Tibial nerve (tissue), 4 donors: ENCODE data around the gene PAPPA. TPM values are rescaled to one million over a fixed set of nuclear protein-coding genes. Genes with fewer than 3 reads are reported as not detected.

Experiments
- DNase-seq, 2 donors: peaks; one replicate each; pipeline ENCODE4 v3.0.0-alpha.2; 2019; ENCODE audit warnings: low spot score in 2 of 2
- H3K27ac ChIP-seq, 4 donors: fragments of 200-600 bp; sonication (generic) in 3 of 4; one replicate each; pipeline ENCODE4 v1.5.1; 2017 to 2019; ENCODE audit warnings: mild to moderate bottlenecking in 1 of 4
- H3K27me3 ChIP-seq, 2 donors: fragments of 200-600 bp; sonication (generic) in 1 of 2; one replicate each; pipeline versions ENCODE4 v1.5.1 to v1.6.0; 2017 to 2019
- H3K36me3 ChIP-seq, 3 donors: fragments of 200-600 bp; sonication (generic); one replicate each; pipeline ENCODE4 v1.5.1; 2018 to 2019
- H3K4me1 ChIP-seq, 4 donors: fragments of 200-600 bp; sonication (generic) in 3 of 4; one replicate each; pipeline ENCODE4 v1.5.1; 2017 to 2019
- H3K4me3 ChIP-seq, 4 donors: fragments of 200-600 bp; sonication (generic) in 3 of 4; one replicate each; pipeline ENCODE4 v1.5.1; 2017 to 2019; ENCODE audit warnings: mild to moderate bottlenecking in 1 of 4, moderate library complexity in 1 of 4
- H3K9me3 ChIP-seq, 4 donors: fragments of 200-600 bp; sonication (generic) in 3 of 4; one replicate each; pipeline ENCODE4 v1.5.1; 2017 to 2019
- EP300 ChIP-seq, 2 donors: sonication (generic); formaldehyde crosslinking; IDR thresholded peaks; one replicate each; pipeline ENCODE4 v1.6.1; 2017; ENCODE audit warnings: antibody characterized with exemption in 2 of 2, mild to moderate bottlenecking in 1 of 2
- POLR2A ChIP-seq, 2 donors: fragments of 450-650 bp; IDR thresholded peaks; one replicate each; pipeline ENCODE4 v1.6.1; 2017; ENCODE audit warnings: antibody characterized with exemption in 2 of 2, mild to moderate bottlenecking in 2 of 2, moderate library complexity in 2 of 2
- WGBS, 2 donors: methylation state at CpG; one replicate each; pipeline ENCODE4 v1.1.5; 2018; 5-methylcytosine and 5-hydroxymethylcytosine counted together
- total RNA-seq, 4 donors: library from RNA; depleted of rRNA; stranded (reverse); fragments of >200 nt; gene quantifications; one replicate each; pipeline ENCODE4 v1.1.0, GENCODE V29; 2016
- TF ChIP-seq, protein P1 (sequence below), 5 experiments: fragments of 200-600 bp in 3 of 5; fragments of 450-650 bp in 2 of 5; sonication (generic) in 3 of 5; IDR thresholded peaks; one replicate each; pipeline ENCODE4 v1.5.1; 2016 to 2019; ENCODE audit warnings: antibody characterized with exemption in 5 of 5, mild to moderate bottlenecking in 3 of 5, moderate library complexity in 2 of 5

PAPPA gene
- total RNA-seq, 4 donors from 2014 or later, result 1.0 to 8.1 (median 4.0) TPM

DNA sequence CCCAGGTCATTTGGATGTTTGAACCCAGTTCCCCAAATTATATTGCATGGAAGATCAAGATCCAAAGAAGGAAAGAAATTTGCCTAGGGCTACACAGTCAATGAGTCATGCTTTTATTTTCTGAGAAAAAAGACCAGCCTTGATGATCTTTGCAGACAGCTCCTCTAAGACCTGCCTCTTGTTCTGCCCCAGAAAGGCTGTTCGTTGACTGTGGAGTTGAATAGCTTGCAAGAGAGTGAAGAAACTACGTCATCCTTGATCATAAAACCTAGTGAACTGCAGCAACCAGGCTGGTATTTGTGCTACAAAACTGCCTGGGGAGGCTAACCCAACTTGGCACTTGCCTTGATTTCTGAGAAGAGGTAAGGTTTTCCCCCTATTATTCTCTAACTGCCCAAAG, 263.9 kb downstream of the PAPPA start:
- TF ChIP-seq POLR2A (IDR thresholded peaks at IDR 0.05), result no peak
- TF ChIP-seq EP300 (IDR thresholded peaks at IDR 0.05), result no peak
- TF ChIP-seq, protein P1, sequence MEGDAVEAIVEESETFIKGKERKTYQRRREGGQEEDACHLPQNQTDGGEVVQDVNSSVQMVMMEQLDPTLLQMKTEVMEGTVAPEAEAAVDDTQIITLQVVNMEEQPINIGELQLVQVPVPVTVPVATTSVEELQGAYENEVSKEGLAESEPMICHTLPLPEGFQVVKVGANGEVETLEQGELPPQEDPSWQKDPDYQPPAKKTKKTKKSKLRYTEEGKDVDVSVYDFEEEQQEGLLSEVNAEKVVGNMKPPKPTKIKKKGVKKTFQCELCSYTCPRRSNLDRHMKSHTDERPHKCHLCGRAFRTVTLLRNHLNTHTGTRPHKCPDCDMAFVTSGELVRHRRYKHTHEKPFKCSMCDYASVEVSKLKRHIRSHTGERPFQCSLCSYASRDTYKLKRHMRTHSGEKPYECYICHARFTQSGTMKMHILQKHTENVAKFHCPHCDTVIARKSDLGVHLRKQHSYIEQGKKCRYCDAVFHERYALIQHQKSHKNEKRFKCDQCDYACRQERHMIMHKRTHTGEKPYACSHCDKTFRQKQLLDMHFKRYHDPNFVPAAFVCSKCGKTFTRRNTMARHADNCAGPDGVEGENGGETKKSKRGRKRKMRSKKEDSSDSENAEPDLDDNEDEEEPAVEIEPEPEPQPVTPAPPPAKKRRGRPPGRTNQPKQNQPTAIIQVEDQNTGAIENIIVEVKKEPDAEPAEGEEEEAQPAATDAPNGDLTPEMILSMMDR (IDR thresholded peaks at IDR 0.05), result no peak
- Histone ChIP-seq H3K9me3 (no peaks in the 10 kb centered on the region), H3K27ac (no peak overlapping the region), H3K4me1 (no peaks in the 10 kb centered on the region), H3K27me3 (no peaks in the 10 kb centered on the region), H3K36me3 (peaks cover 0 to 16% (median 0%) of the 10 kb centered on the region in 3 donors), H3K4me3 (no peak overlapping the region)
- DNase-seq, result no peak
- 71 to 72% methylated on average over 2 of the region's 2 CpGs for WGBS, 2 donors

DNA sequence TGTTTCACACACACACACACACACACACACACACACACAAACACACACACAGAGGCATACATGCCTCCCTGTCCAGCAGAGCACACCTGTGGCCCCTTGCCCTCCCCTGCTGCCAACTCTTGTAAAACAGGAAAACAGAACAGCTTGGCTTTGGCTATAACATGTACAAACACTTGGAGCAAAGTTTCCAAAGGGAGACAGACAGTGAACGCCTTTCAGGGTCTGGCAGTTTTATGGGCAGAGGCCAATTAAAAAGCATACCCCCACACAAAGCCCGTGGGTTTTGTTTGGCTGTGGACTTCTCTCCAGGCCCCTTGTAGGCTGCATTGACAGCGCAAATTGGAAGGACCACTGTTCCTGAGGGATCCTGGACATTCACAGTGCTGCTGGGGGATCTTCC, 265.6 kb downstream of the PAPPA start:
- no peak for DNase-seq
- H3K36me3 ChIP-seq, result peaks cover 0 to 20% (median 0%) of the 10 kb centered on the region in 3 donors
- WGBS, 2 donors, result 63 to 70% methylated on average over 3 of the region's 3 CpGs
- TF ChIP-seq POLR2A (IDR thresholded peaks at IDR 0.05), result no peak
- TF ChIP-seq, protein P1 (IDR thresholded peaks at IDR 0.05), result no peak
- no peak for TF ChIP-seq EP300 (IDR thresholded peaks at IDR 0.05)
- H3K27me3 ChIP-seq, result no peaks in the 10 kb centered on the region
- H3K4me1 ChIP-seq, result no peaks in the 10 kb centered on the region
- H3K4me3 ChIP-seq, result no peak overlapping the region
- H3K27ac ChIP-seq, result no peak overlapping the region
- no peaks in the 10 kb centered on the region for H3K9me3 ChIP-seq

DNA sequence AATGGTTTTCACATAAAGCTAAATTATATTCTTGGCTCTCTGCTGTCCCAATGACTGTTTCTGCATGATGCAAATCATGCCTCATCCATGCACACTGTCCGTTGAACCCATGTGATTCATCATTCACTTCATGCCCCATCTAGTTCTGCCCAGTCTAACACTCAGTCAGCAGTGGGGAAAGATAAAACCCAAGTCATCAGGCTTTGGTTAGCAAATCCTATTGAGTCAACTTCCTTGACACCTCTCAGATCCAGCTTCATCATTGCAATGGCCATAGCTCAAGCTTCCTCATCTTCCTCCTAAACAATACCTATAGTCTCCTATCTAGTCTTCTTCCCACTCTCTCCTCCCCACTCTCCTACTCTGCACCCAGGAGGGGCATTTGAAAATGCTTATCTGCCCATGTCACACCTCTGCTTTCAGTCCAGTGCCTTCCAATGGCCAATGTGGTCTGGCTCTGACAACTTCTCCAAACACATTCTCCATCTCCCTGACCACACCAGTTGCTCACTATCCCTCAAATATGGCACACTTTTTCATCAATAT, 267.5 kb downstream of the PAPPA start:
- no peaks in the 10 kb centered on the region for H3K4me1 ChIP-seq
- H3K27ac ChIP-seq, result no peak overlapping the region
- TF ChIP-seq, protein P1 (IDR thresholded peaks at IDR 0.05), result no peak
- TF ChIP-seq EP300 (IDR thresholded peaks at IDR 0.05) (no peak), POLR2A (IDR thresholded peaks at IDR 0.05) (no peak)
- H3K4me3 ChIP-seq, result no peak overlapping the region
- H3K36me3 ChIP-seq, result peaks cover 0 to 38% (median 0%) of the 10 kb centered on the region in 3 donors
- no peak for DNase-seq
- H3K27me3 ChIP-seq, result no peaks in the 10 kb centered on the region
- 81 to 90% methylated on average over 1 of the region's 1 CpG for WGBS, 2 donors
- H3K9me3 ChIP-seq, result no peaks in the 10 kb centered on the region

DNA sequence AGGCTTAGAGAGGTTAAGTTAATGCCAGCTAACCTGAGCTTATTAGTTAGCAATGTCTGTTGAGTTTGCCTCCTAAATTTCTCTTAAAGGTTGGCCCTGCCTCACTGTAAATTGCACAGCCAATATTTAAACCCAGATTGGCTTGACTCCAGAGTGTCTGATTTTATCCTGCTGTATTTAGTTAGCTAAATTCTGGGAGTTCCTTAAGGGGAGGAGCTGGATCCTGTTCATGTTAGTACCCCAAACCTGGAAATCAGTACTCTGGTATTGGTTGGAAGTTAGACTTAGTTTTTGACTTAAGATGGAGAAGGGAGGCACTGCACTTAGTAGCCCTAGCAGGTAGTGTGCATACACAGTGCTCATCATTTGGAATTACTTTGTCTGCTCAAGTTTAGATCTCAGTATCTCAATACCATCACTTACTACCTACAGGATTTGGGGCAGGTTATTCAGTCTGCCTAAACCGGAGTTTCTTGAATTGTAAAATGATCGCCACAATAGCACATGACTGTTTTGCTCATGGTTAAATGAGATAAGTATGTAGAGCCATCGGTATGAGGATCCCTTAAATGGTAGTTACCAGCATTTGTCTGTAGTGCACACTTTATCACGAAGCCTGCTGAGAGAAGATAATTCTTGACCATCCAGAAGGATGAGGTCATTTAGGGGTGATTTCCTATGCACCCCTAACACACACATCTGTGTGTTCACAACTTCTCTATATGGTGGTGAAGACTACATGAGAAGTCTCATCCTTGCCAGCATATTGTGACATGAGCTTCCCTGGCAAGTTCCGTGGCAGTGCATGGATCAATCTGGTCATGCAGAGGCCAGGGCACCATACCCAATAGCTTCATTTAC, 268.8 kb downstream of the PAPPA start:
- Histone ChIP-seq H3K27ac (no peak overlapping the region), H3K9me3 (no peaks in the 10 kb centered on the region), H3K36me3 (peaks cover 0 to 40% (median 0%) of the 10 kb centered on the region in 3 donors), H3K4me1 (no peaks in the 10 kb centered on the region), H3K27me3 (no peaks in the 10 kb centered on the region), H3K4me3 (no peak overlapping the region)
- no peak for DNase-seq
- 89 to 90% methylated on average over 5 of the region's 5 CpGs for WGBS, 2 donors
- TF ChIP-seq, protein P1 (IDR thresholded peaks at IDR 0.05), result no peak
- TF ChIP-seq POLR2A (IDR thresholded peaks at IDR 0.05), result no peak
- TF ChIP-seq EP300 (IDR thresholded peaks at IDR 0.05), result no peak

DNA sequence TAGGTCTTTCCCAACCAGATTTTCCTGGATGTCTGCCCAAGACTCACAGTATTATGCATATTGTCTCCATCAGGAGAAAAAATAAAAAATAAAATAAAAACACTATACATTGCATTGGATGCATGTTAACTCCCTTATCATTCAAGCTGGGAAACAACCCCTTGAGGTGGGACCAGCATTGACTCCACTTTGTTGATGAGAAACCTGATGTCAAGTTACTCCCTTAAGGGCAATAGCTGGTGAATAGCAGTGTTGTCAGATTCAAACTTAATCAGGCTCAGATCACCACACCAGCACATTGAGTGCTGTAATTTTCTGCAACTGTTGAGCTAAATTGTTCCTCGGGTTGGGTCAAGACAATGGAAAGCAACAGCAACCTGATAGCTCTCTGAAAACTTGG, 269.6 kb downstream of the PAPPA start:
- DNase-seq, result no peak
- Histone ChIP-seq H3K36me3 (peaks cover 0 to 38% (median 0%) of the 10 kb centered on the region in 3 donors), H3K27ac (no peak overlapping the region), H3K4me1 (no peaks in the 10 kb centered on the region), H3K4me3 (no peak overlapping the region), H3K27me3 (no peaks in the 10 kb centered on the region), H3K9me3 (no peaks in the 10 kb centered on the region)
- 60 to 79% methylated on average over 1 of the region's 1 CpG for WGBS, 2 donors
- TF ChIP-seq POLR2A (IDR thresholded peaks at IDR 0.05) (no peak), EP300 (IDR thresholded peaks at IDR 0.05) (no peak)
- TF ChIP-seq, protein P1 (IDR thresholded peaks at IDR 0.05), result no peak
